Osteocyte (in vitro differentiated cells): ENCODE data around the gene REL. TPM values are rescaled to one million over a fixed set of nuclear protein-coding genes. Genes with fewer than 3 reads are reported as not detected.
"Not testable (repeated sequence)": the region's sequence is repeated elsewhere in the genome, so short reads cannot be mapped to it uniquely, and the experiment has no call there.

ENCODE experiments used
- DNase-seq: peaks from one replicate; pipeline ENCODE4 v3.0.0; 2021; ENCODE audit warnings: mixed read lengths; ENCODE audit not compliant: unreplicated experiment; ENCODE audit errors: extremely low spot score
- H3K27ac Mint-ChIP-seq: one replicate; pipeline ENCODE4 v1.8.0; 2021; ENCODE audit warnings: mild to moderate bottlenecking, mixed read lengths; ENCODE audit not compliant: unreplicated experiment
- H3K27me3 Mint-ChIP-seq: one replicate; pipeline ENCODE4 v1.8.0; 2021; ENCODE audit warnings: mixed read lengths; ENCODE audit not compliant: unreplicated experiment
- H3K36me3 Mint-ChIP-seq: one replicate; pipeline ENCODE4 v1.8.0; 2021; ENCODE audit warnings: mixed read lengths; ENCODE audit not compliant: unreplicated experiment
- H3K4me1 Mint-ChIP-seq: one replicate; pipeline ENCODE4 v1.8.0; 2021; ENCODE audit warnings: mixed read lengths; ENCODE audit not compliant: unreplicated experiment
- H3K4me3 Mint-ChIP-seq: one replicate; pipeline ENCODE4 v1.8.0; 2021; ENCODE audit warnings: mild to moderate bottlenecking, moderate library complexity, mixed read lengths; ENCODE audit not compliant: unreplicated experiment
- H3K9me3 Mint-ChIP-seq: one replicate; pipeline ENCODE4 v1.8.0; 2021; ENCODE audit warnings: mixed read lengths; ENCODE audit not compliant: unreplicated experiment
- CTCF ChIP-seq: fragments of 200-600 bp; sonication (generic); IDR thresholded peaks from 2 replicates; pipeline ENCODE4 v1.5.0; 2021; ENCODE audit warnings: antibody characterized with exemption, mild to moderate bottlenecking, moderate library complexity
- total RNA-seq: library from RNA; stranded (reverse); gene quantifications from 2 replicates; pipeline ENCODE4 v1.2.1, GENCODE V29; 2021

The REL gene
- total RNA-seq, 1 donor from 2014 or later = 7.1 TPM

DNA sequence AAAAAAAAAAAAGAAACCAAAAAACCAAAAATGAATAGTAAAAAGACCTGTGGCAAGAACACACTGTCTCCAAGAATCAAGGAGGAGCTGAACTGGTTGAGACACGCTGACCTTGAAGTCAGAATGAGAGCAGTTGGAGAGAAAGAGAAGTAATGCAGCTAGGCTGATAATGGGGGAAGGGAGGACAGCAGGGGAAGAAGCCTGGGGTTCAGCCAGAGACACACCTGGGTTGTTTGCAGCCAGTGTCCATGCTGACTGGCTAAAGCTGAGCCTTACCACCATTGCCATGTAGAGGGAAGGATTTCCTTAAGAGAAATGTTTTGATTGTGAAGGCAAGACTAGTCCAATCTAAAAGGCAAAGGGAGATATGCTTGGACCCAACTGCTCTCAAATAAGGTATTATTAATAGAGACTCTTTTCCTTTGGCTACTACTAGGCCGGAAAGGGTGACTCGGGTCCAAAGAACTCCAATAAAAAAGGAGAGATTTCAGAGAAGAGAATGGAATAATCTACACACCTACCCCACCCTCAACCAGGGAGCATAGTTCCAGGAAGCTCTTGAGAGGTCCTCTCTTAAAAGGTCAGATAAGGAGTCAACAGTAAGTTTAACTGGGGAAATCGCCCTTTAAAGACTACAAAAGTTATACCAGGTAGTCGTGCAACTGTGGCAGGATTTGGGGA, 25.2 kb upstream of the REL start:
- no peak for DNase-seq
- H3K4me3 Mint-ChIP-seq = no peak overlapping the region
- H3K9me3 Mint-ChIP-seq = no peaks in the 10 kb centered on the region
- no peaks in the 10 kb centered on the region for H3K4me1 Mint-ChIP-seq
- TF ChIP-seq CTCF = no peak
- H3K36me3 Mint-ChIP-seq = no peaks in the 10 kb centered on the region
- H3K27me3 Mint-ChIP-seq = peaks cover 13% of the 10 kb centered on the region
- no peak overlapping the region for H3K27ac Mint-ChIP-seq

DNA sequence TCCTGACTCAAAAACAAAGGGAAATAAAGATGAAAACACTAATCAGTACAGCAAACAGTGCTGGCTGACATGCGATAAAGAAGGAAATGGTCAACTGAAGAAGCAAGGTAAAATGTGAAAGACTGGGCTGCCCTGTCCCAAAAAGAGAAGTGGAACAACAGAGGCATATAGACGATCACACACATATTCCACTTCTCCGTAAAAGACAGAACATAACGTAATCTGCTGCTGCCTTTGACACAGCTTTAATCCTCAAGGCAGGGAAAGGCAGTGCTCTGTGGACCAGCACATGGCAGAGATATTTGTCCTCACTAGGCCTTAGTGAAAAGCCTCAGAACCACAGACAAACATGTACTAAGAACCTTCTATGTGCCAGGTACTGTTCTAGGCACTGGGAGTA, 24.3 kb upstream of the REL start:
- no peaks in the 10 kb centered on the region for H3K4me1 Mint-ChIP-seq
- no peak for TF ChIP-seq CTCF
- no peak for DNase-seq
- H3K36me3 Mint-ChIP-seq = no peaks in the 10 kb centered on the region
- H3K27ac Mint-ChIP-seq = no peak overlapping the region
- peaks cover 5% of the 10 kb centered on the region for H3K9me3 Mint-ChIP-seq
- peaks cover 19% of the 10 kb centered on the region for H3K27me3 Mint-ChIP-seq
- H3K4me3 Mint-ChIP-seq = no peak overlapping the region

GRCh38 chr2:60858897-60859311, 22.5 kb upstream of the REL start:
- no peaks in the 10 kb centered on the region for H3K4me1 Mint-ChIP-seq
- H3K9me3 Mint-ChIP-seq = peaks cover 5% of the 10 kb centered on the region
- H3K4me3 Mint-ChIP-seq = no peak overlapping the region
- no peak for DNase-seq
- no peak for TF ChIP-seq CTCF
- peaks cover 9% of the 10 kb centered on the region for H3K27me3 Mint-ChIP-seq
- no peak overlapping the region for H3K27ac Mint-ChIP-seq
- H3K36me3 Mint-ChIP-seq = no peaks in the 10 kb centered on the region

DNA sequence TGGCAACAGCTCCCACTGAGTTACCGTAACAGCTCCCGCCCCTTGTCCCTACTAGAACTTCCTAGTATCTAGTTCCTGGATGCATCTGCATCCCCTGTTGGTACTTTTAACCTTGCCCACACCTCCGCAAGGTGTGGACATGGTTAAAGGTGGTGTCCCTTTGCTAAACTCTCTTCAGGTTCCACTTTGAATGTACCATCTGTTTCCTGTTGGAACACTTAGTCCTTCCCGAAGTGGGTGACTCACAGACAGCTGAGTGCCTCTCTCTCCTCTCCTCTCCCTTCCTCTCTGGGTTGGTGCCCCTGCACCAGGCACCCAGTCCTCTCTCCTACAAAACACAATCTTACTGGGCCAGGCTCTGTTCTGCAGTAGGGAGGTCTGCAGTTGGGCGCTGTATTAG, 19.6 kb upstream of the REL start:
- peaks cover 5% of the 10 kb centered on the region for H3K9me3 Mint-ChIP-seq
- TF ChIP-seq CTCF = no peak
- no peak for DNase-seq
- H3K27me3 Mint-ChIP-seq = peaks cover 9% of the 10 kb centered on the region
- H3K36me3 Mint-ChIP-seq = no peaks in the 10 kb centered on the region
- H3K4me1 Mint-ChIP-seq = no peaks in the 10 kb centered on the region
- H3K27ac Mint-ChIP-seq = no peak overlapping the region
- H3K4me3 Mint-ChIP-seq = no peak overlapping the region

GRCh38 chr2:60862642-60863041, 18.7 kb upstream of the REL start:
- H3K27me3 Mint-ChIP-seq = peaks cover 9% of the 10 kb centered on the region
- DNase-seq = no peak
- no peaks in the 10 kb centered on the region for H3K36me3 Mint-ChIP-seq
- H3K9me3 Mint-ChIP-seq = peaks cover 5% of the 10 kb centered on the region
- no peak for TF ChIP-seq CTCF
- H3K4me1 Mint-ChIP-seq = no peaks in the 10 kb centered on the region
- no peak overlapping the region for H3K27ac Mint-ChIP-seq
- no peak overlapping the region for H3K4me3 Mint-ChIP-seq

DNA sequence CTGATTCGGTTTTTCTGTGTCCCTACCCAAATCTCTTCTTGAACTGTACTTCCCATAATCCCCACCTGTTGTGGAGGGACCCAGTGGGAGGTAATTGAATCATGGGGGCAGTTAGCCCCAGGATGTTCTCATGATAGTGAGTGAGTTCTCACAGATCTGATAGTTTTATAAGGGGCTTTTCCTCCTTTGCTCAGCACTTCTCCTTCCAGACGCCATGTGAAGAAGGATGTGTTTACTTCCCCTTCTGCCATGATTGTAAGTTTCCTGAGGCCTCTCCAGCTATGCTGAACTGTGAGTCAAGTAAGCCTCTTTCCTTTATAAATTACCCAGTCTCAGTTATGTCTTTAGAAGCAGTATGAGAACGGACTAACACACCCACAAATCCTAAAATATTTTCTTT, 16.0 kb upstream of the REL start:
- not testable (repeated sequence) for H3K27me3 Mint-ChIP-seq, H3K9me3 Mint-ChIP-seq, H3K4me1 Mint-ChIP-seq, H3K36me3 Mint-ChIP-seq, DNase-seq, H3K4me3 Mint-ChIP-seq, H3K27ac Mint-ChIP-seq
